ENCODE data around the gene STXBP2.

- TF ChIP-seq, protein P1, sequence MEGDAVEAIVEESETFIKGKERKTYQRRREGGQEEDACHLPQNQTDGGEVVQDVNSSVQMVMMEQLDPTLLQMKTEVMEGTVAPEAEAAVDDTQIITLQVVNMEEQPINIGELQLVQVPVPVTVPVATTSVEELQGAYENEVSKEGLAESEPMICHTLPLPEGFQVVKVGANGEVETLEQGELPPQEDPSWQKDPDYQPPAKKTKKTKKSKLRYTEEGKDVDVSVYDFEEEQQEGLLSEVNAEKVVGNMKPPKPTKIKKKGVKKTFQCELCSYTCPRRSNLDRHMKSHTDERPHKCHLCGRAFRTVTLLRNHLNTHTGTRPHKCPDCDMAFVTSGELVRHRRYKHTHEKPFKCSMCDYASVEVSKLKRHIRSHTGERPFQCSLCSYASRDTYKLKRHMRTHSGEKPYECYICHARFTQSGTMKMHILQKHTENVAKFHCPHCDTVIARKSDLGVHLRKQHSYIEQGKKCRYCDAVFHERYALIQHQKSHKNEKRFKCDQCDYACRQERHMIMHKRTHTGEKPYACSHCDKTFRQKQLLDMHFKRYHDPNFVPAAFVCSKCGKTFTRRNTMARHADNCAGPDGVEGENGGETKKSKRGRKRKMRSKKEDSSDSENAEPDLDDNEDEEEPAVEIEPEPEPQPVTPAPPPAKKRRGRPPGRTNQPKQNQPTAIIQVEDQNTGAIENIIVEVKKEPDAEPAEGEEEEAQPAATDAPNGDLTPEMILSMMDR (IDR thresholded peaks at IDR 0.05; ENCODE audit: low read depth, low read length, missing input control), result no peak
- TF ChIP-seq RAD21 (IDR thresholded peaks at IDR 0.05) (no peak), TAF1 (conservative IDR thresholded peaks at IDR 0.05) (no peak)
- TF ChIP-seq, protein P2, sequence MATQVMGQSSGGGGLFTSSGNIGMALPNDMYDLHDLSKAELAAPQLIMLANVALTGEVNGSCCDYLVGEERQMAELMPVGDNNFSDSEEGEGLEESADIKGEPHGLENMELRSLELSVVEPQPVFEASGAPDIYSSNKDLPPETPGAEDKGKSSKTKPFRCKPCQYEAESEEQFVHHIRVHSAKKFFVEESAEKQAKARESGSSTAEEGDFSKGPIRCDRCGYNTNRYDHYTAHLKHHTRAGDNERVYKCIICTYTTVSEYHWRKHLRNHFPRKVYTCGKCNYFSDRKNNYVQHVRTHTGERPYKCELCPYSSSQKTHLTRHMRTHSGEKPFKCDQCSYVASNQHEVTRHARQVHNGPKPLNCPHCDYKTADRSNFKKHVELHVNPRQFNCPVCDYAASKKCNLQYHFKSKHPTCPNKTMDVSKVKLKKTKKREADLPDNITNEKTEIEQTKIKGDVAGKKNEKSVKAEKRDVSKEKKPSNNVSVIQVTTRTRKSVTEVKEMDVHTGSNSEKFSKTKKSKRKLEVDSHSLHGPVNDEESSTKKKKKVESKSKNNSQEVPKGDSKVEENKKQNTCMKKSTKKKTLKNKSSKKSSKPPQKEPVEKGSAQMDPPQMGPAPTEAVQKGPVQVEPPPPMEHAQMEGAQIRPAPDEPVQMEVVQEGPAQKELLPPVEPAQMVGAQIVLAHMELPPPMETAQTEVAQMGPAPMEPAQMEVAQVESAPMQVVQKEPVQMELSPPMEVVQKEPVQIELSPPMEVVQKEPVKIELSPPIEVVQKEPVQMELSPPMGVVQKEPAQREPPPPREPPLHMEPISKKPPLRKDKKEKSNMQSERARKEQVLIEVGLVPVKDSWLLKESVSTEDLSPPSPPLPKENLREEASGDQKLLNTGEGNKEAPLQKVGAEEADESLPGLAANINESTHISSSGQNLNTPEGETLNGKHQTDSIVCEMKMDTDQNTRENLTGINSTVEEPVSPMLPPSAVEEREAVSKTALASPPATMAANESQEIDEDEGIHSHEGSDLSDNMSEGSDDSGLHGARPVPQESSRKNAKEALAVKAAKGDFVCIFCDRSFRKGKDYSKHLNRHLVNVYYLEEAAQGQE (IDR thresholded peaks at IDR 0.05), result no peak
Measured at GRCh38 chr19:7618348-7618747, 18.6 kb upstream of the STXBP2 start.
